ENCODE results near the gene SLC5A12. TPM values are rescaled to one million over a fixed set of nuclear protein-coding genes. Genes with fewer than 3 reads are reported as not detected.

Gene SLC5A12
- total and polyA plus RNA-seq, 4 donors: 0.28 to 1.0 (median 0.64) TPM

Other genes starting within 250 kb of the SLC5A12 start
- under 1 TPM in 1 of 2 donors, not detected in 1; 0.17 TPM for gene MUC15, start 149.8 kb downstream of the SLC5A12 start, total RNA-seq
- gene MUC15, start 149.8 kb downstream of the SLC5A12 start, polyA plus RNA-seq (ENCODE audit: insufficient read length in 2 of 2): not detected

Measured in spinal cord (tissue), 4 donors.